K562 (cell line): ENCODE data around the gene ROMO1. TPM values are rescaled to one million over a fixed set of nuclear protein-coding genes. Genes with fewer than 3 reads are reported as not detected.

ENCODE experiments used
- ATAC-seq: fragments of 200-7000 bp; cut with Tn5 transposase; 3 replicates; pipeline ENCODE4 v1.9.1; 2020; ENCODE audit warnings: moderate library complexity
- BruUV-seq: library from RNA; stranded (reverse); fragments of 400-500 nt; replicated peaks from 2 replicates; lab custom pipeline; 2021; lab: Mats Ljungman, UMichigan
- CTCF ChIA-PET: fragments of 300-600 bp; formaldehyde crosslinking; extraction: SDS; loops from one replicate; lab custom pipeline; 2021; ENCODE audit warnings: low intra/inter-chr PET ratio; lab: Yijun Ruan, JAX
- POLR2A ChIA-PET: fragments of 300-600, 350-650 bp; sonication (Branson Sonifier 250); formaldehyde crosslinking; extraction: SDS; loops from one replicate; lab custom pipeline; 2021; ENCODE audit warnings: antibody characterized with exemption, inconsistent platforms; lab: Yijun Ruan, JAX
- DNase-seq, 4 experiments: peaks; one replicate each; pipeline versions ENCODE4 v3.0.0 to v3.0.0-alpha.2; 2011 to 2018; ENCODE audit warnings: low spot score in 3 of 4, mixed read lengths in 3 of 4; ENCODE audit errors: extremely low read depth in 1 of 4
- FAIRE-seq: peaks from 2 replicates; lab custom pipeline; 2011; peaks lifted over from hg19 to GRCh38; lab: Jason Lieb, UNC
- H2AFZ ChIP-seq: 2 replicates; pipeline ENCODE4 v1.6.0; 2011; ENCODE audit warnings: low read depth, low read length, control low read depth, inconsistent platforms
- H3K27ac ChIP-seq: fragments of 200-600 bp; 3 replicates; pipeline ENCODE4 v1.8.0; 2011; ENCODE audit warnings: low read depth, mild to moderate bottlenecking, control low read depth, inconsistent platforms, low read length, moderate library complexity, mixed read lengths; ENCODE audit errors: extremely low read depth
- H3K27me3 ChIP-seq, 2 experiments: fragments of 300-600 bp in 1 of 2; 2 replicates in 1 of 2; 3 replicates in 1 of 2; pipeline versions ENCODE4 v1.6.0 to v1.8.0; 2011; ENCODE audit warnings: inconsistent platforms in 2 of 2, low read length in 2 of 2, mild to moderate bottlenecking in 1 of 2, mixed read lengths in 1 of 2, moderate library complexity in 1 of 2; ENCODE audit not compliant: control insufficient read depth in 2 of 2, insufficient read depth in 2 of 2
- H3K36me3 ChIP-seq: fragments of 300-600 bp; 3 replicates; pipeline ENCODE4 v1.8.0; 2011; ENCODE audit warnings: mild to moderate bottlenecking, low read length, inconsistent platforms; ENCODE audit not compliant: control insufficient read depth, insufficient read depth
- H3K4me1 ChIP-seq, 2 experiments: fragments of 200-600 bp in 1 of 2; replicated peaks in 1 of 2; 2 replicates in 1 of 2; 3 replicates in 1 of 2; pipeline versions ENCODE4 v1.5.1 to v1.8.0; 2011; ENCODE audit warnings: inconsistent platforms in 2 of 2, low read length in 2 of 2, mild to moderate bottlenecking in 1 of 2, mixed read lengths in 1 of 2, moderate library complexity in 1 of 2; ENCODE audit not compliant: control insufficient read depth in 2 of 2, insufficient read depth in 2 of 2
- H3K4me2 ChIP-seq: 2 replicates; pipeline ENCODE4 v1.6.1; 2011; ENCODE audit warnings: low read length, control low read depth, inconsistent platforms, mixed read lengths; ENCODE audit not compliant: insufficient read depth
- H3K4me3 ChIP-seq: fragments of 200-600 bp; sonication (generic), shearing (Covaris generic); 2 replicates; pipeline ENCODE4 v1.5.1; 2016; ENCODE audit warnings: control low read depth, inconsistent platforms
- H3K79me2 ChIP-seq: fragments of 200-600 bp; 3 replicates; pipeline ENCODE4 v1.8.0; 2011; ENCODE audit warnings: low read length, inconsistent platforms; ENCODE audit not compliant: control insufficient read depth, insufficient read depth
- H3K9ac ChIP-seq, 2 experiments: 2 replicates each; pipeline versions ENCODE4 v1.6.0 to v1.6.1; 2011; ENCODE audit warnings: low read depth in 2 of 2, low read length in 2 of 2, control low read depth in 1 of 2, inconsistent platforms in 1 of 2, mild to moderate bottlenecking in 1 of 2, mixed read lengths in 1 of 2; ENCODE audit not compliant: insufficient read depth in 1 of 2
- H3K9me1 ChIP-seq: one replicate; pipeline ENCODE4 v1.6.0; 2011; ENCODE audit warnings: inconsistent platforms, mild to moderate bottlenecking, low read length, moderate library complexity; ENCODE audit not compliant: control insufficient read depth, insufficient read depth
- H3K9me3 ChIP-seq: replicated peaks from 2 replicates; pipeline ENCODE4 v1.5.1; 2011; ENCODE audit warnings: low read depth, low read length, inconsistent platforms; ENCODE audit not compliant: control insufficient read depth, insufficient read depth
- H4K20me1 ChIP-seq: replicated peaks from 2 replicates; pipeline ENCODE4 v1.6.1; 2011; ENCODE audit warnings: low read length, inconsistent platforms, mixed read lengths; ENCODE audit not compliant: control insufficient read depth, insufficient read depth
- CBFA2T3 ChIP-seq: fragments of 450-650 bp; IDR thresholded peaks from 2 replicates; pipeline ENCODE4 v1.6.1; 2017
- HDAC3 ChIP-seq: fragments of 450-650 bp; IDR thresholded peaks from 2 replicates; pipeline ENCODE4 v1.6.1; 2018; ENCODE audit warnings: borderline replicate concordance, mild to moderate bottlenecking, moderate library complexity; ENCODE audit not compliant: partially characterized antibody
- JUND ChIP-seq, 2 experiments: IDR thresholded peaks; 2 replicates in 1 of 2; 3 replicates in 1 of 2; pipeline ENCODE4 v1.6.1; 2011; ENCODE audit warnings: borderline replicate concordance in 2 of 2, low read depth in 2 of 2, low read length in 2 of 2, improper control_type of control experiment in 1 of 2, missing biosample characterization in 1 of 2, missing genetic modification characterization in 1 of 2, missing genetic modification reagents in 1 of 2
- KLF1 ChIP-seq: fragments of 450-650 bp; IDR thresholded peaks from 2 replicates; pipeline ENCODE4 v1.6.1; 2016; ENCODE audit warnings: missing genetic modification characterization, missing compliant biosample characterization
- PML ChIP-seq: IDR thresholded peaks from 2 replicates; pipeline ENCODE4 v1.6.1; 2012; ENCODE audit warnings: low read length, inconsistent platforms
- REST ChIP-seq, 2 experiments: fragments of 450-650 bp; formaldehyde crosslinking in 1 of 2; IDR thresholded peaks; 2 replicates each; pipeline versions ENCODE4 v1.4.0 to v1.6.1; 2014 to 2020; ENCODE audit warnings: mild to moderate bottlenecking in 2 of 2, borderline replicate concordance in 1 of 2, low read depth in 1 of 2
- ZNF224 ChIP-seq: sonication (generic); formaldehyde crosslinking; IDR thresholded peaks from 2 replicates; pipeline ENCODE4 v1.8.0; 2022; ENCODE audit warnings: mild to moderate bottlenecking, missing genetic modification reagents
- ZNF780A ChIP-seq: fragments of 250-450 bp; sonication (Bioruptor Pico); IDR thresholded peaks from 2 replicates; pipeline ENCODE4 v1.5.0; 2021; ENCODE audit warnings: mild to moderate bottlenecking
- WGBS: fragments of 100-300 bp; shearing (Covaris generic); methylation state at CpG from one replicate; pipeline ENCODE4 v1.1.6; 2016; ENCODE audit warnings: low coverage, mixed read lengths; ENCODE audit not compliant: insufficient coverage; ENCODE audit errors: missing lambda C conversion rate; 5-methylcytosine and 5-hydroxymethylcytosine counted together
- in situ Hi-C: fragments of 300-500 bp; cut with MboI; formaldehyde crosslinking; loops from 4 replicates; pipeline ENCODE4 v1.15.0; 2018; ENCODE audit warnings: inconsistent platforms, mixed read lengths
- intact Hi-C: fragments of 100-400 bp; cut with micrococcal nuclease; formaldehyde crosslinking; loops from 2 replicates; pipeline ENCODE4 v1.14.2; 2022
- polyA plus RNA-seq, 8 experiments: library from polyadenylated mRNA; depleted of rRNA in 4 of 8; stranded (reverse) in 5 of 8; unstranded in 3 of 8; fragments of >200 nt; fragmentation: Nextera tagmentation in 2 of 8; fragmentation: Illumina TruSeq in 1 of 8; extraction: Ambion mirVana in 2 of 8; extraction: Trizol in 1 of 8; gene quantifications; 2 replicates each; pipeline versions ENCODE4 v1.2.1 to v1.2.3, GENCODE V29; 2011 to 2014; ENCODE audit warnings: inconsistent platforms in 1 of 8, missing spikeins in 1 of 8
- total RNA-seq, 7 experiments: library from RNA; depleted of rRNA in 6 of 7; stranded (reverse); fragments of >200 nt in 6 of 7; fragmentation: Illumina TruSeq in 2 of 7; extraction: Trizol in 2 of 7; gene quantifications; 2 replicates each; pipeline versions ENCODE4 v1.2.1 to v1.2.3, GENCODE V29; 2011 to 2021; ENCODE audit warnings: low replicate concordance in 1 of 7
- TF ChIP-seq, protein P1 (sequence below): fragments of 250-450 bp; sonication (Bioruptor Pico); IDR thresholded peaks from 2 replicates; pipeline ENCODE4 v1.8.0; 2022; ENCODE audit warnings: moderate library complexity, mild to moderate bottlenecking, inconsistent platforms

Gene ROMO1
- total and polyA plus RNA-seq, 9 of the 15 experiments (the other 6 are each of a cell fraction or from before 2014, with no cell fraction given), result 31.8 to 741 (median 226) TPM

DNA sequence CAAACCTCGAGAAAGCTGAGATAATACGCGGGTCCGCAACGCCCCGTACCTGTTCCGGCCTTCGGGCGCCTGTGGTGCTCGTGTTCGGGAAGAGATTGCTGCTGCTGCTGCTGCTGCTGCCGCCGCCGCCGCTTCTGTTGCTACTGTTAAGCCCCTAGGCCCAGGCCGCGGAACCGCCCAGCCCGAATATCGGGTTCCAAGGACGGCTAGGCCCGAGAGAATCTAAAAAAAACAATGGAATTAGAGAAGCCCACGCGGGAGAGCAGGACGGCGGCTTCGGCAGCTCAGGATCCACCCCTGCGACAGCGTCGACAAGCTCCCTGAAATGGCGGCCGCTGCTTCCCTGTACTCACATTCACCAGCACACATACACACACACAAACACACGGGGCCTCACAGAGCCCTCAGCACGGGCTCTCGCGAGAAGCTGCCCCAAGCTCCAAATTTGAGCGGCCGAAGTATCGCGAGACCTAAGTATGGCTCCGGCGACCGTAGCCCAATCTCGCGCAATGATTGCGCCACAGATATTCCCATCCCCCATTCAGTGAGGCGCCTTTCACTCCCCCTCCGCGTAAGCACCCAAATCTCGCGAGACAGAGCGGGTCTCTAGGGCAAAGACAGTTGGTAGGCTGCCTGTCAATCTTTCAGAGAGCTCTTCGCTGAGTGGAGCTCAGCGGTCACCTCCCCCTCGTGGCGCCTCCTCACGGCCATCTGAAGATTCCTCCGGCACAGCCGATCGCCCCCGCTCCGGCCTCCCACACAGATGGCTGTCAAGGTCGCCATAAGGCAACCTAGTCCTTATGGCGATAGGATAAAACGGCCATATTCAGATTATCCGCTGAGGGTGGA, 42.9 kb downstream of the ROMO1 start, which contains the start of gene RBM39:
RBM39 (minus strand) TSS at position 369 of the 849 bp plus-strand sequence. CDS start 1,386 bp downstream, outside the sequence.
- DNase-seq (peak; percentile 92 to 100 (median 94)), FAIRE-seq (peak; percentile 98), ATAC-seq (peak; percentile 91)
- POLR2A ChIA-PET, result interaction anchor here (0.5 to 7.0 kb wide), 66 partner anchors 9 to 854 kb away, joined by 3 to 99 read pairs (median 4); partner anchors contain the start of genes NFS1, PHF20, ROMO1 and SCAND1
- Histone ChIP-seq H3K79me2 (peaks cover 66% of the 10 kb centered on the region), H2AFZ (peak within 1 kb of the TSS; percentile 95; the same call in 1 of the 2 replicates), H3K9ac (peak within 1 kb of the TSS; percentile 92 to 99), H3K4me3 (peak within 1 kb of the TSS; percentile 81), H4K20me1 (peaks cover 26% of the 10 kb centered on the region), H3K9me1 (no peaks in the 10 kb centered on the region), H3K9me3 (no peaks in the 10 kb centered on the region), H3K36me3 (peaks cover 40% of the 10 kb centered on the region), H3K27ac (peak within 1 kb of the TSS; percentile 99), H3K27me3 (no peaks in the 10 kb centered on the region), H3K4me1 (peaks cover 4 to 23% of the 10 kb centered on the region in 2 experiments; a peak in 3 of 5 replicates), H3K4me2 (peak within 1 kb of the TSS; percentile 91)
- under 1% methylated on average over 66 of the region's 66 CpGs for WGBS
- in situ Hi-C loops (no loop called here), intact Hi-C loops (loop anchor here (2.0 to 5.0 kb wide), 3 partner anchors 31 to 160 kb away; partner anchors contain the start of gene PHF20)
- no TSS peak for BruUV-seq
- CTCF ChIA-PET, result no interaction called here
- peak; percentile 95 for TF ChIP-seq HDAC3
- TF ChIP-seq REST (IDR thresholded peaks at IDR 0.05; ENCODE audit: borderline replicate concordance), result no peak
- TF ChIP-seq REST (CRISPR knock-in tag; IDR thresholded peaks at IDR 0.05; ENCODE audit: low read depth), result no peak
- peak; percentile 56; the same call in 1 of the 2 replicates for TF ChIP-seq JUND (IDR thresholded peaks at IDR 0.05; ENCODE audit: borderline replicate concordance, low read depth, low read length)
- no peak; the same call in 2 of the 3 replicates for TF ChIP-seq JUND (tag; IDR thresholded peaks at IDR 0.05; ENCODE audit: borderline replicate concordance, low read depth, low read length)
- TF ChIP-seq CBFA2T3, result peak; percentile 59
- TF ChIP-seq KLF1 (tag), result no peak
- no peak for TF ChIP-seq ZNF780A (CRISPR knock-in tag)
- no peak for TF ChIP-seq ZNF224 (CRISPR knock-in tag)
- peak; percentile 89 for TF ChIP-seq PML
- TF ChIP-seq, protein P1, sequence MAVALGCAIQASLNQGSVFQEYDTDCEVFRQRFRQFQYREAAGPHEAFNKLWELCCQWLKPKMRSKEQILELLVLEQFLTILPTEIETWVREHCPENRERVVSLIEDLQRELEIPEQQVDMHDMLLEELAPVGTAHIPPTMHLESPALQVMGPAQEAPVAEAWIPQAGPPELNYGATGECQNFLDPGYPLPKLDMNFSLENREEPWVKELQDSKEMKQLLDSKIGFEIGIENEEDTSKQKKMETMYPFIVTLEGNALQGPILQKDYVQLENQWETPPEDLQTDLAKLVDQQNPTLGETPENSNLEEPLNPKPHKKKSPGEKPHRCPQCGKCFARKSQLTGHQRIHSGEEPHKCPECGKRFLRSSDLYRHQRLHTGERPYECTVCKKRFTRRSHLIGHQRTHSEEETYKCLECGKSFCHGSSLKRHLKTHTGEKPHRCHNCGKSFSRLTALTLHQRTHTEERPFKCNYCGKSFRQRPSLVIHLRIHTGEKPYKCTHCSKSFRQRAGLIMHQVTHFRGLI, result no peak
